GM19468 (cell line): Measurements from ENCODE around the gene MANF.

Experiments
- ATAC-seq: cut with Tn5 transposase; IDR thresholded peaks from one replicate; pipeline ENCODE4 v1.9.1; 2021; ENCODE audit warnings: mild to moderate bottlenecking, moderate library complexity, moderate number of reproducible peaks; ENCODE audit not compliant: unreplicated experiment; ENCODE audit errors: extremely low read depth

MANF gene

DNA sequence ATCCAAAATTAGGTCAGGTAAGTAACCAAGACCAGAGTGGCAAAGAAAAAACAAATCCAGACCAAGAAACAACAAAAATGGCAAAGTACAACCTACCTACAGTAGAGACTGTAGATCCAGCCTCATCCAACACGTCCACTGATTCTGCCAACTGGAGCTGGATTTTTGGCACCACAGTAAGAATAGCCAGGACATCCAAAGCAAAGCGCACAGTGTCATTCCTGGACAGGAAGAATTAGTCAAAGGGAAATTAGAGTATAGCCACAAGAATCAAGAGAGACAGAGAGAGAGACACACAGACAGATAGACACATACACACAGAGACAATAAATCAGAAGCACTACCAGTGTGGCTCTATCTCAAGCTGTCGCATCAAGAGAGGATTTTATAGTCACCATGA lies 37.1 kb downstream of the MANF start:
- no peak for ATAC-seq

DNA sequence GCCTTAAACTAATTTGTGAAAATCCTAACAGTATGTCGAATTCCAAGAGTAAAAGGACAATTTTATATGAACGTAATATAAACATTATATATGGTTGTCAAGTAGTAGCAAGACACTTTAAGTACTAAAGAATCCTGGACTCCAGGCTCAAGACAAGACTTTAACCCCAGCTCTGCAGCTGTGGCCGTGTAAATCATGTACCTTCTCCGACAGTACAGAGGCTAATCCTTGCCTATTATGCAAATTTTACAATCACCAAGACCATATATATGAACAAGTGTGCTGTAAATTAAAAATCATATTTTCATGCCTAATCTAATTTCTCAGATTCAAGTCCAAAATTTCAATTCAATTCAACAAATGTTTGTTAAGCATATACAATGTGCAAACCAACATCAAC lies 41.8 kb downstream of the MANF start:
- ATAC-seq = no peak

DNA sequence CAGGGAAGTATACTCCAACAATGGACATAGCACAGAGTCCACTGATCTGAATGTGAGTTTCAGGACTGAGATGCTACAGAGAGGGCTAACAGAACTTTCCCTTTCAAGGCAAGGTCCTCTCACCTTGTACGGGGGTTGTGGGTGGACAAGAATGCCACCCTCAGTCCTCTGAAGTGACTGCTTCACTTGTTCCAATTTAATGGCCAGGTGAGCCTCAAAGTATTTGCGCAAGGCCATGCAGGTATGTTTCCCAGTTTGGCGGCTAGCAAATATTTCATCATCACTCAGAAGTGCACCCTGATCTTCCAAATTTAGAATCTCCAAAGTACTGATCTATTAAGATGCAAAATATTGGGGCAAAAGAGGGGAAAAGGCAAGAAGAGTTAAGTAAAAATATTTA lies 44.0 kb downstream of the MANF start:
- ATAC-seq = no peak

DNA sequence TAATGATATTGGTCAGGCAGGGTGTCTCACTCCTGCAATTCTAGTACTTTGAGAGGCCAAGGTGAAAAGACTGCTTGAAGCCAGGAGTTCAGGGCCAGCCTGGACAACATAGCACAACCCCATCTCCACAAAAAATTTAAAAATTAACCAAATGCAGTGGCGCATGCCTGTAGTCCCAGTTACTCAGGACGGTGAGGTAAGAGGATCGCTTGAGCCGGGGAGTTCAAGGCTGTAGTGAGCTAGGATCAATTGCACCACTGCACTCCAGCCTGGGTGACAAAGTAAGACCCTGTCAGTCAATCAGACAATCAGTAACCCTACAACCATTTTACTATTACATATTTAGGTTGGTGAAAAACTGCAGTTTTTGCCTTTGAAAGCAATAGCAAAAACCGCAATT lies 49.0 kb downstream of the MANF start:
- ATAC-seq = no peak

DNA sequence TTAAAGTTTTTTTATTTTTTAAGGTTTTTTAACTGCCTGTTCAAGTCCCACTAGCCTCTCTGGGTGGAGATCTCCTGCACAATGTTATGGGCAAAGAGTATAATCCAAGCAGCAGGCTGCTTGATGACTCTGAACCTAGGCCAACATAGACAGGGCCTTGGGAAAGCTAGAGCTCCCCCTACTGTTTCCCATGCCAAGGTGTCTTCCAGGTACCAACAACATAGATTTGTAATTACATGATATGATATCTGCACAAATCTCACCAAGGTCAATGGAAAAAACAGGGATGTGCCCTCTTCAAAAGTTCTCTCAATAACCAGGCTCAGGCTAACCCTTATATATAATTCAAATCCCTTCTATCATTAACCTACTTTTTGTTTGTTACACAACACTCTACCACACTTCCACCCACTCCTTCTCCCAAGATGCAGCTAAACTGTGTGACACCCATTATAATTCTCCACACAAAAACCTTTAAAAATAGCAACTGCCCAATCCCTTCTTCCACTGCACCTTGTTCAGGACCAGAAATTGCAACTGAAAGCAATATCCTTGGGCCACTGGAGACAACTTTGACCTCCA lies 49.7 kb downstream of the MANF start:
- no peak for ATAC-seq

DNA sequence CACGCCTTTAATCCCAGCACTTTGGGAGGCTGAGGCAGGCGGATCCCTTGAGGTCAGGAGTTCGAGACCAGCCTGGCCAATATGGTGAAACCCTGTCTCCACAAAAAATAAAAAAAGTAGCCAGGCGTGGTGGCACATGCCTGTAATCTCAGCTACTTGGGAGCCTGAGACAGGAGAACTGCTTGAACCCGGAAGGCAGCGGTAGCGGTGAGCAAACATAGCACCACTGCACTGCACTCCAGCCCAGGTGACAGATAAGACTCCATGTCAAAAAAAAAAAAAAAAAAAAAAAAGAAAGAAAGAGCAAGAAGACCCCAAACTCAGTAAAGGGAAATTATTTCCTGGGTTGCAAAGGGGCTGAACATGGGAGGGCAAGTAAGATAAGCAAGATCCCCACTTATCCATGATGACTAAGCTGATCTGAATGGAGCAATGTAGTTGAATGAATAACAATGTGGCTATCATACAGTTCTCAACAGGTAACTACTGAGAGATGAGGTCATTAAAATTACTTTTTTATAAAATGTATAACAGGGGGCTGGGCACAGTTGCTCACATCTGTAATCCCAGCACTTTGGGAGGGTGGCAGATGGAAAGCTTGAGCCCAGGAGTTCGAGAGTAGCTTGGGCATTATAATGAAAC lies 52.0 kb downstream of the MANF start:
- no peak for ATAC-seq
